Adrenal gland (tissue), 12 donors: ENCODE results near the gene TBC1D22A. TPM values are rescaled to one million over a fixed set of nuclear protein-coding genes. Genes with fewer than 3 reads are reported as not detected.

ENCODE experiments used
- DNase-seq, 7 donors: peaks; one replicate each; pipeline ENCODE4 v3.0.0-alpha.2; 2019 to 2020
- H3K27ac ChIP-seq, 5 donors: fragments of 200-600 bp; sonication (generic) in 4 of 5; 1 replicate in 3 of 5; 2 replicates in 2 of 5; pipeline versions ENCODE4 v1.5.1 to v1.8.0; 2016 to 2020; ENCODE audit warnings: mild to moderate bottlenecking in 1 of 5
- H3K27me3 ChIP-seq: fragments of 200-600 bp; 2 replicates; pipeline ENCODE4 v1.8.0; 2021
- H3K36me3 ChIP-seq, 2 donors: fragments of 200-600 bp; replicated peaks in 1 of 2; 1 replicate in 1 of 2; 2 replicates in 1 of 2; pipeline versions ENCODE4 v1.5.1 to v1.8.0; 2018 to 2022
- H3K4me1 ChIP-seq, 2 donors: fragments of 200-600 bp; replicated peaks in 1 of 2; 1 replicate in 1 of 2; 2 replicates in 1 of 2; pipeline versions ENCODE4 v1.5.1 to v1.8.0; 2018 to 2021
- H3K4me3 ChIP-seq, 4 donors: fragments of 200-600 bp; sonication (generic) in 3 of 4; one replicate each; pipeline ENCODE4 v1.5.1; 2016 to 2018
- H3K9me3 ChIP-seq, 3 donors: fragments of 200-600 bp; sonication (generic) in 1 of 3; replicated peaks in 1 of 3; 1 replicate in 2 of 3; 2 replicates in 1 of 3; pipeline versions ENCODE4 v1.5.1 to v1.8.0; 2016 to 2021
- CTCF ChIP-seq, 6 experiments: fragments of 450-650 bp in 4 of 6; fragments of 200-600 bp in 2 of 6; sonication (generic) in 1 of 6; IDR thresholded peaks; 1 replicate in 5 of 6; 2 replicates in 1 of 6; pipeline versions ENCODE4 v1.5.1 to v1.8.0; 2016 to 2021; ENCODE audit warnings: antibody characterized with exemption in 6 of 6, mild to moderate bottlenecking in 2 of 6, moderate library complexity in 1 of 6
- POLR2A ChIP-seq, 2 donors: fragments of 450-650 bp; IDR thresholded peaks; one replicate each; pipeline ENCODE4 v1.6.1; 2017; ENCODE audit warnings: antibody characterized with exemption in 2 of 2, mild to moderate bottlenecking in 2 of 2, moderate library complexity in 1 of 2
- WGBS, 4 donors: extraction: QIAGEN DNeasy Blood & Tissue Kit in 2 of 4; methylation state at CpG; one replicate each; pipeline versions ENCODE4 v1.1.5 to v1.1.7; 2013 to 2017; 5-methylcytosine and 5-hydroxymethylcytosine counted together
- intact Hi-C, 2 donors: fragments of 100-400 bp; cut with DNase I; formaldehyde crosslinking; loops; one replicate each; pipeline versions ENCODE4 v1.14.1 to v1.15.0; 2022 to 2023
- polyA plus RNA-seq, 3 donors: library from polyadenylated mRNA; stranded (reverse); fragments of 200-250 nt in 2 of 3; fragments of 350-450 nt in 1 of 3; fragmentation: Illumina TruSeq in 1 of 3; extraction: RNeasy Lipid Tissue Mini Kit (QIAGEN cat#74804) in 1 of 3; gene quantifications; one replicate each; pipeline ENCODE4 v1.2.3, GENCODE V29; 2013 to 2014
- total RNA-seq, 9 donors: library from RNA; depleted of rRNA in 4 of 9; stranded (reverse); fragments of >200 nt in 4 of 9; fragments of 120-200 nt in 1 of 9; fragmentation: NEBNext Ultra II Directional in 1 of 9; extraction: Animal tissue kit (Norgen Biotek cat#: 25700) in 1 of 9; gene quantifications; one replicate each; pipeline versions ENCODE4 v1.1.0 to v1.2.4, GENCODE V29; 2013 to 2023
- donor health status: healthy with polysubstance abuse.
- donor health status: Bipolar disorder and iron deficiency.
- donor health status: DM: yes; HTN: yes; CAD: no.
- donor health status: DM: no; HTN: no; CAD: no.
- donor health status: DM: no; HTN: no; CAD: no.
- donor health status: DM: yes; HTN: yes; CAD: no.

Gene TBC1D22A
- total and polyA plus RNA-seq, 12 donors = 11.5 to 44.2 (median 28.1) TPM

DNA sequence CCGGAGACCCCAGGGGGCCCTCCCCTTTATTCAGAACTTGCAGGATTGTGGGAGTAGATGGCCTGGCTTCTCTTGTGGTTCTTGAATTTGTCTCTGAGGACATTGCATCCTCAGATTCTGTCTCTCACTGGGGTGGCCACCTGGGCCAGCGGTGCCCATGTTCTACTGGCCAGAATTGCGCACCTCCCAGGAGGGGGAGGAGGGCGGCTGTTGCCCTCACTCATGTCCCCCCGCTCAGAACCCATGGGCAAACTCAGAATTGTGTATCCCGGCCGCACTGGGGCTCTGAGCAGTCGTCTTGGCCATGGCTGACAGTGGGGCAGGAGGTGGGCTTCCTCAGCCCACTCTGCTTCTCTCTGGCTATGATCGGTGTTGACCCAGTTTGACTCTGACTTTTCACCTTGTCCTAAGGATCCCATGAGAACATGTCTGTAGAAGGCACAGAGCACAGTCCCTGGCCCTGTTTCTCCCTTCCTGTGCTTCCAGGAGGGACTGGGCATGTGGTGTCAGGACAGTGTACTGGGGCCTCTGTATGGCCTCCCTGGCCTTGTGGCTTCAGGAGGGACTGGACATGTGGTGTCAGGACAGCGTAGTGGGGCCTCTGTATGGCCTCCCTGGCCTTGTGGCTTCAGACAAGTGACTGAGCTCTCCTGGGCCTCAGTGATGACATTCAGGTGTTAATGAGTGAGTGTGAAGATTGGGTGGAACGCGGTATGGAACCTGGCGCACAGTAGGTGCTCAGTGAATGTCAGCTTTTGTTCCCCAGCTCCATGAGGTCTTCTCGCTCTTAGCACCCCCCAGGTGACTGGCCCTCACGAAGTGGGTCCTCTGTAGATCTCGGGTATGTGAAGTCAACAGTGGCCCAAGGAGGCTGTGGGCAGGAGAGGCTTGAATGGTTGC is 99.3 kb downstream of the TBC1D22A start:
- WGBS, 4 donors = 87 to 99% (median 95%) methylated on average over 16 of the region's 16 CpGs
- DNase-seq = no peak

GRCh38 chr22:46862418-46863324 is 100.2 kb downstream of the TBC1D22A start:
- Histone ChIP-seq H3K4me3 (no peak overlapping the region), H3K27ac (no peak overlapping the region), H3K36me3 (no peaks in the 10 kb centered on the region), H3K4me1 (no peaks in the 10 kb centered on the region), H3K9me3 (no peaks in the 10 kb centered on the region), H3K27me3 (no peaks in the 10 kb centered on the region)
- 94 to 95% (median 95%) methylated on average over 16 to 17 of the region's 17 CpGs for WGBS, 4 donors
- DNase-seq = no peak
- intact Hi-C loops = no loop called here
- TF ChIP-seq POLR2A (IDR thresholded peaks at IDR 0.05) = no peak
- no peak for TF ChIP-seq CTCF (IDR thresholded peaks at IDR 0.05)

More for the DNA sequence above, 99.3 kb downstream of the TBC1D22A start:
- Histone ChIP-seq H3K27me3 (no peaks in the 10 kb centered on the region), H3K4me1 (no peaks in the 10 kb centered on the region), H3K9me3 (no peaks in the 10 kb centered on the region), H3K27ac (no peak overlapping the region), H3K4me3 (no peak overlapping the region), H3K36me3 (no peaks in the 10 kb centered on the region)
- TF ChIP-seq CTCF (IDR thresholded peaks at IDR 0.05) = no peak
- no peak for TF ChIP-seq POLR2A (IDR thresholded peaks at IDR 0.05)
- intact Hi-C loops = no loop called here

DNA sequence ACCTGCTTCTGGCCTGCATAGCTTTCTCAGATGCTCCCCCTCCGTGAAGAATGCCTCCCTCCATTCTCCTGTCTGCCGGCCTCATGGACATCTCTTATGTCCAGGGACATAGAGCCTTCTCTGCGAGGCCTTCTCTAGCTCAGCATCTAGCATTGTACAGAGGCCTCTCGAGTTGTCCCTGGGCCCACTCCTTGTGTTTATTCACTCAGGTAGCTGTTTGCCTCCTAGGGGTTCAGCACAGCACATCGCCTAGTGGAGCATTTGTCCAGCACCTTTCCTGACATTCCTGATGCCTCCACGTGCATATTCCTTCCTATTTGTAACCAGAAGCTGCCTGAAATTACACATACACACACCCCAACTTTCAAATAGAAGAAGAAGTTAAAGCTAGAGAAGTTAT is 101.3 kb downstream of the TBC1D22A start:
- intact Hi-C loops = no loop called here
- H3K36me3 ChIP-seq = no peaks in the 10 kb centered on the region
- peak in 1 of 7 donors; percentile 13 for DNase-seq
- 88 to 92% (median 89%) methylated on average over 6 of the region's 6 CpGs for WGBS, 4 donors
- H3K9me3 ChIP-seq = no peaks in the 10 kb centered on the region
- H3K27me3 ChIP-seq = no peaks in the 10 kb centered on the region
- no peak overlapping the region for H3K27ac ChIP-seq
- TF ChIP-seq CTCF (IDR thresholded peaks at IDR 0.05) = no peak
- TF ChIP-seq POLR2A (IDR thresholded peaks at IDR 0.05) = no peak
- no peak overlapping the region for H3K4me3 ChIP-seq
- no peaks in the 10 kb centered on the region for H3K4me1 ChIP-seq
